NB4 (cell line): ENCODE data around the gene SMIM7.

Source experiments
- MYC ChIP-seq: IDR thresholded peaks from 2 replicates; pipeline ENCODE4 v1.6.1; 2011; ENCODE audit warnings: low read depth, low read length
- POLR2A ChIP-seq: IDR thresholded peaks from 2 replicates; pipeline ENCODE4 v1.6.1; 2011; ENCODE audit warnings: mild to moderate bottlenecking; ENCODE audit not compliant: insufficient read length; ENCODE audit errors: extremely low read depth
- TF ChIP-seq, protein P1 (sequence below): IDR thresholded peaks from one replicate; pipeline ENCODE4 v1.5.1; 2012; ENCODE audit warnings: low read depth, low read length
- TF ChIP-seq, protein P2 (sequence below): IDR thresholded peaks from 2 replicates; pipeline ENCODE4 v1.6.1; 2011; ENCODE audit warnings: low read depth, low read length

DNA sequence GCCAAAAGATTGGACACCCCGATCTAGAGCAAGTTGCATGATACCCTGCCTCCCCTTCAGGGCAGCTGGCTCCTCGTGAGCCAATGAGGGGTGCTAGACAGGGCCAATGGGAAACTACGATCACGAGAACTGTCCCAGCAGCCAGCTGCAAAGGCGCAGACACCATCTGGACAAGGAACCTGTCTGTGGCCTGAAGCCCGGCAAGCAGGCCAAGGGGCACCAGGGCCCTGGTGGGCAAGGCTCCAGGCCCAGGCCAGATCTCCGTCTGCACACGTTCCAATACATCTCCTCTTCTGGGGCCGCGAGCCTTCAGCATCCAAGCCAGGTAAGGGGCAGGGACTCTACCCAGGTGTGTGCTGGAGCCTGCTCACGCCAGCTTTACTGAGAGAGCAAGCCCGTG lies 52.1 kb downstream of the SMIM7 start:
- TF ChIP-seq, protein P1, sequence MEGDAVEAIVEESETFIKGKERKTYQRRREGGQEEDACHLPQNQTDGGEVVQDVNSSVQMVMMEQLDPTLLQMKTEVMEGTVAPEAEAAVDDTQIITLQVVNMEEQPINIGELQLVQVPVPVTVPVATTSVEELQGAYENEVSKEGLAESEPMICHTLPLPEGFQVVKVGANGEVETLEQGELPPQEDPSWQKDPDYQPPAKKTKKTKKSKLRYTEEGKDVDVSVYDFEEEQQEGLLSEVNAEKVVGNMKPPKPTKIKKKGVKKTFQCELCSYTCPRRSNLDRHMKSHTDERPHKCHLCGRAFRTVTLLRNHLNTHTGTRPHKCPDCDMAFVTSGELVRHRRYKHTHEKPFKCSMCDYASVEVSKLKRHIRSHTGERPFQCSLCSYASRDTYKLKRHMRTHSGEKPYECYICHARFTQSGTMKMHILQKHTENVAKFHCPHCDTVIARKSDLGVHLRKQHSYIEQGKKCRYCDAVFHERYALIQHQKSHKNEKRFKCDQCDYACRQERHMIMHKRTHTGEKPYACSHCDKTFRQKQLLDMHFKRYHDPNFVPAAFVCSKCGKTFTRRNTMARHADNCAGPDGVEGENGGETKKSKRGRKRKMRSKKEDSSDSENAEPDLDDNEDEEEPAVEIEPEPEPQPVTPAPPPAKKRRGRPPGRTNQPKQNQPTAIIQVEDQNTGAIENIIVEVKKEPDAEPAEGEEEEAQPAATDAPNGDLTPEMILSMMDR: no peak
- TF ChIP-seq POLR2A (no peak), MYC (no peak)
- TF ChIP-seq, protein P2, sequence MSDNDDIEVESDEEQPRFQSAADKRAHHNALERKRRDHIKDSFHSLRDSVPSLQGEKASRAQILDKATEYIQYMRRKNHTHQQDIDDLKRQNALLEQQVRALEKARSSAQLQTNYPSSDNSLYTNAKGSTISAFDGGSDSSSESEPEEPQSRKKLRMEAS: no peak
